CD4-positive, CD25-positive, alpha-beta regulatory T cell (primary cell): Measurements from ENCODE around the gene BLVRB. TPM values are rescaled to one million over a fixed set of nuclear protein-coding genes. Genes with fewer than 3 reads are reported as not detected.
"Not testable (repeated sequence)": the region's sequence is repeated elsewhere in the genome, so short reads cannot be mapped to it uniquely, and the experiment has no call there.

ENCODE experiments used
- ATAC-seq, 2 donors: fragments of 150-1000 bp; cut with Tn5 transposase; one replicate each; pipeline ENCODE4 v1.10.0; 2021; ENCODE audit warnings: low read depth in 2 of 2, moderate number of reproducible peaks in 2 of 2, moderate library complexity in 1 of 2
- DNase-seq, 3 donors: peaks; one replicate each; pipeline versions ENCODE4 v3.0.0 to v3.0.0-alpha.2; 2012 to 2022; ENCODE audit warnings: mixed read lengths in 1 of 3
- H3K27ac ChIP-seq: one replicate; pipeline ENCODE4 v1.7.0; 2013; ENCODE audit warnings: mild to moderate bottlenecking, low read length; ENCODE audit not compliant: insufficient read depth, poor library complexity, severe bottlenecking
- H3K27me3 ChIP-seq: one replicate; pipeline ENCODE4 v1.7.0; 2013; ENCODE audit warnings: low read length; ENCODE audit not compliant: control insufficient read depth, insufficient read depth
- H3K36me3 ChIP-seq: one replicate; pipeline ENCODE4 v1.7.0; 2013; ENCODE audit warnings: mild to moderate bottlenecking, low read length, moderate library complexity; ENCODE audit not compliant: control insufficient read depth, insufficient read depth
- H3K4me1 ChIP-seq: 2 replicates; pipeline ENCODE4 v1.7.0; 2013; ENCODE audit warnings: mild to moderate bottlenecking, low read length; ENCODE audit not compliant: insufficient read depth, control insufficient read depth, poor library complexity, severe bottlenecking
- H3K4me3 ChIP-seq: one replicate; pipeline ENCODE4 v1.7.0; 2013; ENCODE audit warnings: low read depth, mild to moderate bottlenecking, low read length, moderate library complexity
- H3K9me3 ChIP-seq, 2 experiments: 1 replicate in 1 of 2; 2 replicates in 1 of 2; pipeline ENCODE4 v1.7.0; 2013; ENCODE audit warnings: low read length in 2 of 2, mild to moderate bottlenecking in 1 of 2, moderate library complexity in 1 of 2; ENCODE audit not compliant: control insufficient read depth in 2 of 2
- H3K27ac Mint-ChIP-seq, 3 donors: one replicate each; pipeline ENCODE4 v1.8.0; 2020 to 2022; ENCODE audit warnings: mild to moderate bottlenecking in 3 of 3, mixed read lengths in 3 of 3, moderate library complexity in 2 of 3
- H3K27me3 Mint-ChIP-seq: one replicate; pipeline ENCODE4 v1.8.0; 2022; ENCODE audit warnings: mild to moderate bottlenecking, mixed read lengths
- H3K36me3 Mint-ChIP-seq: one replicate; pipeline ENCODE4 v1.8.0; 2020; ENCODE audit warnings: mixed read lengths
- H3K4me1 Mint-ChIP-seq, 4 donors: one replicate each; pipeline ENCODE4 v1.8.0; 2020 to 2022; ENCODE audit warnings: mixed read lengths in 4 of 4, mild to moderate bottlenecking in 1 of 4
- H3K4me3 Mint-ChIP-seq, 4 donors: one replicate each; pipeline ENCODE4 v1.8.0; 2020 to 2022; ENCODE audit warnings: mild to moderate bottlenecking in 4 of 4, mixed read lengths in 4 of 4, moderate library complexity in 3 of 4
- H3K9me3 Mint-ChIP-seq, 7 donors: one replicate each; pipeline ENCODE4 v1.8.0; 2020 to 2022; ENCODE audit warnings: mixed read lengths in 7 of 7, mild to moderate bottlenecking in 3 of 7, moderate library complexity in 2 of 7
- polyA plus RNA-seq, 4 donors: library from polyadenylated mRNA; unstranded; fragments of 300-500 nt; fragmentation: Illumina TruSeq; gene quantifications; one replicate each; pipeline ENCODE4 v1.2.3, GENCODE V29; 2021
- total RNA-seq: library from RNA; stranded (reverse); gene quantifications from one replicate; pipeline ENCODE4 v1.2.3, GENCODE V29; 2022

BLVRB gene
- total and polyA plus RNA-seq, 5 donors from 2014 or later = 6.2 to 48.6 (median 22.4) TPM

GRCh38 chr19:40438284-40438683 lies 27.3 kb downstream of the BLVRB start:
- no peaks in the 10 kb centered on the region for H3K9me3 ChIP-seq
- Mint-ChIP-seq H3K36me3 (peaks cover 9% of the 10 kb centered on the region), H3K9me3 (no peaks in the 10 kb centered on the region), H3K4me1 (peaks cover 9 to 29% (median 16%) of the 10 kb centered on the region in 4 donors), H3K4me3 (no peak overlapping the region), H3K27me3 (peaks cover 2% of the 10 kb centered on the region), H3K27ac (no peak overlapping the region)
- peaks cover 14% of the 10 kb centered on the region for H3K36me3 ChIP-seq
- H3K4me3 ChIP-seq = no peak overlapping the region
- ATAC-seq = no peak
- H3K27ac ChIP-seq = no peak overlapping the region
- no peaks in the 10 kb centered on the region for H3K27me3 ChIP-seq
- DNase-seq = no peak
- H3K4me1 ChIP-seq = peaks cover 9% of the 10 kb centered on the region

GRCh38 chr19:40433391-40434216 lies 31.9 kb downstream of the BLVRB start:
- DNase-seq = peak; percentile 46 to 70 (median 49)
- Mint-ChIP-seq H3K36me3 (peaks cover 3% of the 10 kb centered on the region), H3K9me3 (no peaks in the 10 kb centered on the region), H3K27me3 (no peaks in the 10 kb centered on the region), H3K4me3 (peak overlapping the region; percentile 88 to 94 (median 92)), H3K27ac (peak overlapping the region; percentile 93 to 99 (median 98)), H3K4me1 (peaks cover 0 to 19% (median 5%) of the 10 kb centered on the region in 4 donors)
- Histone ChIP-seq H3K9me3 (no peaks in the 10 kb centered on the region), H3K4me3 (peak overlapping the region; percentile 66), H3K27ac (peak overlapping the region; percentile 56), H3K4me1 (peaks cover 7% of the 10 kb centered on the region), H3K36me3 (no peaks in the 10 kb centered on the region), H3K27me3 (no peaks in the 10 kb centered on the region)
- ATAC-seq = peak; percentile 75 to 80

DNA sequence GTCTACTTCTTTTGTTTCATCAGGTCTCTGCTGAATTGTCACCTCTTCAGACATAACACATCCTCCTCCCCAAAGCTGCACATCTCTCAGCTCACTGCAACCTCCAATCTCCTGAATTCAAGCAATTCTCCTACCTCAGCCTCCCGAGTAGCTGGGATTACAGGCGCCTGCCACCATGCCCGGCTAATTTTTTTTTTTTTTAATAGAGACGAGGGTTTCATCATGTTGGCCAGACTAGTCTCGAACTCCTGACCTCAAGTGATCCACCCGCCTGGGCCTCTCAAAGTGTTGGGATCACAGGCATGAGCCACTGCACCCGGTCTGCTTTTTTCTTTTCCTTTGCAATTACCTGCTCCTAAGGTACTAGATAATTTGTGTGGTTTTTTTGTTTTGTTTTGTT lies 32.8 kb downstream of the BLVRB start:
- ATAC-seq, H3K36me3 Mint-ChIP-seq, H3K36me3 ChIP-seq, H3K27me3 Mint-ChIP-seq, H3K9me3 ChIP-seq, DNase-seq, H3K4me1 ChIP-seq, H3K27ac ChIP-seq, H3K4me3 ChIP-seq, H3K27me3 ChIP-seq, H3K9me3 Mint-ChIP-seq: not testable (repeated sequence)
- H3K27ac Mint-ChIP-seq = peak overlapping the region; percentile 93 to 99 (median 98)
- peak overlapping the region; percentile 54 to 93 (median 90) for H3K4me3 Mint-ChIP-seq
- peaks cover 0 to 19% (median 5%) of the 10 kb centered on the region in 4 donors for H3K4me1 Mint-ChIP-seq

GRCh38 chr19:40431698-40432097 lies 33.8 kb downstream of the BLVRB start:
- Mint-ChIP-seq H3K4me1 (peaks cover 0 to 19% (median 5%) of the 10 kb centered on the region in 4 donors), H3K36me3 (no peaks in the 10 kb centered on the region), H3K27me3 (peaks cover 9% of the 10 kb centered on the region), H3K27ac (no peak overlapping the region), H3K9me3 (no peaks in the 10 kb centered on the region), H3K4me3 (peak overlapping the region in 3 of 4 donors; percentile 0 to 88 (median 27))
- Histone ChIP-seq H3K4me3 (no peak overlapping the region), H3K9me3 (no peaks in the 10 kb centered on the region), H3K27me3 (no peaks in the 10 kb centered on the region), H3K4me1 (peaks cover 7% of the 10 kb centered on the region), H3K27ac (no peak overlapping the region), H3K36me3 (no peaks in the 10 kb centered on the region)
- DNase-seq (no peak), ATAC-seq (no peak)

DNA sequence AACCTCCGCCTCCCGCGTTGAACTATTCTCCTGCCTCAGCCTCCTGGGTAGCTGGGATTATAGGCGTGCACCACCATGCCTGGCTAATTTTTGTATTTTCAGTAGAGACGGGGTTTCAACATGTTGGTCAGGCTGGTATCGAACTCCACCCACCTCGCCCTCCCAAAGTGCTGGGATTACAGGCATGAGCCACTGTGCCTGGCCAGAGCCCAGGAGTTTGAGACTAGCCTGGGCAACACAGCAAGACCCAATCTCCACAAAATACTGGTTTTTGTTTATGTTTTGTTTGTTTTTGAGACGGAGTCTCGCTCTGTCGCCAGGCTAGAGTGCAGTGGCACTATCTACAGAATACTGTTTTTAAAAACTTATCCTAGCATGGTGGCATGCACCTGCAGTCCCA lies 35.3 kb downstream of the BLVRB start:
- H3K9me3 Mint-ChIP-seq, ATAC-seq, H3K36me3 Mint-ChIP-seq, H3K4me3 ChIP-seq, H3K9me3 ChIP-seq, H3K4me3 Mint-ChIP-seq, H3K36me3 ChIP-seq, H3K27ac Mint-ChIP-seq, H3K27me3 ChIP-seq, H3K27ac ChIP-seq, DNase-seq: not testable (repeated sequence)
- Mint-ChIP-seq H3K4me1 (peaks cover 0 to 26% (median 10%) of the 10 kb centered on the region in 4 donors), H3K27me3 (peaks cover 19% of the 10 kb centered on the region)
- peaks cover 15% of the 10 kb centered on the region for H3K4me1 ChIP-seq

DNA sequence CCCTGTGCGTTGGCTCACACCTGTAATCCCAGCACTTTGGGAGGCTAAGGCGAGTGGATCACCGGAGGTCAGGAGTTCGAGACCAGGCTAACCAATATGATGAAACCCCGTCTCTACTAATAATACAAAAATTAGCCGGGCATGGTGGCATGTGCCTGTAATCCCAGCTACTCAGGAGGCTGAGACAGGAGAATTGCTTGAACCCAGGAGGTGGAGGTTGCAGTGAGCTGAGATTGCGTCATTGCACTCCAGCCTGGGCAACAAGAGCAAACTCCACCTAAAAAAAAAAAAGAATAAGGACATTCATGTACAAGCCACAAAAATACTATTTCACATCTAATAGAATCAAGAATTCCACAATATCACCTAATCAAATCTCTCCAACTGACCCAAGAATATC lies 37.3 kb downstream of the BLVRB start:
- not testable (repeated sequence) for H3K36me3 ChIP-seq, ATAC-seq, H3K4me3 ChIP-seq, H3K9me3 ChIP-seq, H3K27me3 ChIP-seq, H3K9me3 Mint-ChIP-seq, DNase-seq, H3K36me3 Mint-ChIP-seq, H3K27ac ChIP-seq, H3K27ac Mint-ChIP-seq
- H3K4me1 ChIP-seq = peaks cover 26% of the 10 kb centered on the region
- Mint-ChIP-seq H3K27me3 (peaks cover 19% of the 10 kb centered on the region), H3K4me1 (peaks cover 0 to 26% (median 17%) of the 10 kb centered on the region in 4 donors), H3K4me3 (peak overlapping the region in 3 of 4 donors; percentile 2 to 89 (median 19))

- H3K9me3 Mint-ChIP-seq = peaks cover 0 to 2% (median 0%) of the 10 kb centered on the region in 7 donors
- Histone ChIP-seq H3K27me3 (no peaks in the 10 kb centered on the region), H3K4me3 (peak within 1 kb of the TSS; percentile 90), H3K4me1 (peaks cover 42% of the 10 kb centered on the region), H3K9me3 (no peaks in the 10 kb centered on the region), H3K27ac (peak within 1 kb of the TSS; percentile 96), H3K36me3 (peaks cover 6% of the 10 kb centered on the region)
- peak within 1 kb of the TSS; percentile 97 to 99 (median 99) for H3K27ac Mint-ChIP-seq
- peak; percentile 100 for DNase-seq
- ATAC-seq = peak; percentile 92 to 93
- peaks cover 22% of the 10 kb centered on the region for H3K27me3 Mint-ChIP-seq
- no peaks in the 10 kb centered on the region for H3K36me3 Mint-ChIP-seq
- H3K4me3 Mint-ChIP-seq = peak within 1 kb of the TSS; percentile 91 to 97 (median 96)
- H3K4me1 Mint-ChIP-seq = peaks cover 0 to 35% (median 21%) of the 10 kb centered on the region in 4 donors
These were observed 39.9 kb downstream of the BLVRB start, which contains the start of gene SERTAD1 for GRCh38 chr19:40425450-40426287. TSS of gene SERTAD1 (minus strand) at chr19:40425992. CDS start at chr19:40423546, 2,446 bp downstream.
